COR-L47 (cell line): ENCODE measurements around the gene FAM241B.

ENCODE experiments used
- DNase-seq: peaks from one replicate; lab custom pipeline; 2025; lab: John Stamatoyannopoulos, UW

Gene FAM241B

DNA sequence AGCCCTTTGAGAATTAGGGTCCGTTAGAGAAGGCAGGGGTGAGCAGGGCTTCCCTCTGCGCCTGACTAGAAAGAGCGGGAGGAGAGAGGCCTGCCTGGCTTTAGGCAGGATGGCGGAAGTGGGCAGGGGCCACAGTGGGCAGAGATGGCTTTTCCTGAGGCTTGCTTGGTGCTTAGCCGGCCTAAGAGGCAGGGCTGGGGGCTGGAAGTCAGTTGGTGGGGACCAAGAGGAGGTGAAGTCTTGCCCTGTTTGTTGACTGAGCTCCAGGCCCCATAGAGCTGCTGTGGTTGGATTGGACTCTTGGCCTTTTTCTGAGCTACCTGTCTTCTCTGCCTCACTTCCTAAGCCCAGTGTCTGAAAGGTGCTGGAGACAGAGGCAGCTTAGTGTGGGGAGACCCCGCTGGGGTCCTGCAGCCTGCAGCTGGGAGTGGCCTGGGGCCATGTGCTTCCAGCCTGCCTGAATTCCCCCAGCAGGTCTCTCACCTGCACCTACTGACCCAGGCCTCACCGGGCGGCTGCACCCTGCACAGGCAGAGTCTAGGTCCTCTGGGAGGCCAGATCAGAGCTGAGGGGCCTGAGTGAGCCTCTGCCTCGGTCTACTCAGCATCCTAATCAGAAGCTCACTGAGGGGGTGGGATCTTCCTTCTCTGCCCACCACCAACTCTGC lies 4.8 kb downstream of the FAM241B start:
- DNase-seq = no peak

DNA sequence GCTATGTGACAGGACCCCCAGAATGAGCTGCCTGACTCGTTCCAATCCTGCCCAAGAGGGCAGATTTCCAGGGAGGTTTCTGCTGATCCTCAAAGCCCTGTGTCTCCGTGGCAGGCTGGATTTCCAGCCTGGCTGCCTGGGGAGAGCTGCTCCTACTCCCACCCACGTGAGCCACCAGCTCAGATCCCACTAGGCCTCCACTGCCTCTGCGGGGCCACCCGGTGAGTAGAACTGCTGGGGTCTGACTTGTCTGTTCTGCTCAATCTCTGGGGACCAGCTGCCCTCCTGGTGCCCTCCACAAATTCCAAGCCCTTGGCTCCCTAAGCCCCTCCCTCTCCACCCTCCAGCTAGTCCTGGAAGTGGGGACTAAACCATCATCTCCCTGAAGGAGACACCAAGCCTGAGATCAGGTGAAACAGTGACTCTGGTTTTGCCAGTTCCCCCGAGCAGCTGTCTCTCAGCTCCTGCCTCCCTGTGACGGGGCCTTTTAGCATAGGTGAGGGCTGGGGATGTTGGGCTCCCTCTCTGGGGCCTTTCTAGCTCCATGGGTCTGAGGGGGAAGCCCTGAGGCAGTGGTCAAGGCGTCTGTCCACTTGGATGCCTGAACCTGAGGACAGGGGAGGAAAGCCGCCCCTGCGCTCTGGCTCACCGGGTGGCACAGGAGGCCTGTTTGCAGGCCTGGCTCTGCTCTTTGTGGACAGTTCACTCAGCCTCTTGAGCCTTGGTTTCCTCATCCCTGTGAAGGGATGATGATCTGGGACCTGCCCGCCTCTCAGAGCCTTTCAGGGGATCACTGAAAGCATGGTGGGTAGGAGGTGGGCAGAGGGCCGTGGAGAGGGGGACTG lies 5.6 kb downstream of the FAM241B start:
- DNase-seq = no peak

DNA sequence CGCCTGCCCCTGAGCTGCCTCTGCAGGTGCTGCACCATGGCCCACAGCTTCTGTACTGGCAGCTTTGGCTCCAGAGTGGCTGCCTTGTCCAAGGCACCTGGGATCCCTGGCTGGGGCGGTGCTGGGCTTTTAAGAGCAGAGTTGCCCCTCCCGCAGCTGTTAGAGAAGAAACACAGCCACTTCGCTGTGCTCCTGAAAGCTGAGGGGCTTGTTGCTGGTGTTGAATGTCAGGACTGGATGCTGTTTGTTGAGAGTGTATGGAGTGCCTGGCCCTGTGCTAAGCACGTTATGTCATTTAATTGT lies 6.2 kb downstream of the FAM241B start:
- DNase-seq = no peak

DNA sequence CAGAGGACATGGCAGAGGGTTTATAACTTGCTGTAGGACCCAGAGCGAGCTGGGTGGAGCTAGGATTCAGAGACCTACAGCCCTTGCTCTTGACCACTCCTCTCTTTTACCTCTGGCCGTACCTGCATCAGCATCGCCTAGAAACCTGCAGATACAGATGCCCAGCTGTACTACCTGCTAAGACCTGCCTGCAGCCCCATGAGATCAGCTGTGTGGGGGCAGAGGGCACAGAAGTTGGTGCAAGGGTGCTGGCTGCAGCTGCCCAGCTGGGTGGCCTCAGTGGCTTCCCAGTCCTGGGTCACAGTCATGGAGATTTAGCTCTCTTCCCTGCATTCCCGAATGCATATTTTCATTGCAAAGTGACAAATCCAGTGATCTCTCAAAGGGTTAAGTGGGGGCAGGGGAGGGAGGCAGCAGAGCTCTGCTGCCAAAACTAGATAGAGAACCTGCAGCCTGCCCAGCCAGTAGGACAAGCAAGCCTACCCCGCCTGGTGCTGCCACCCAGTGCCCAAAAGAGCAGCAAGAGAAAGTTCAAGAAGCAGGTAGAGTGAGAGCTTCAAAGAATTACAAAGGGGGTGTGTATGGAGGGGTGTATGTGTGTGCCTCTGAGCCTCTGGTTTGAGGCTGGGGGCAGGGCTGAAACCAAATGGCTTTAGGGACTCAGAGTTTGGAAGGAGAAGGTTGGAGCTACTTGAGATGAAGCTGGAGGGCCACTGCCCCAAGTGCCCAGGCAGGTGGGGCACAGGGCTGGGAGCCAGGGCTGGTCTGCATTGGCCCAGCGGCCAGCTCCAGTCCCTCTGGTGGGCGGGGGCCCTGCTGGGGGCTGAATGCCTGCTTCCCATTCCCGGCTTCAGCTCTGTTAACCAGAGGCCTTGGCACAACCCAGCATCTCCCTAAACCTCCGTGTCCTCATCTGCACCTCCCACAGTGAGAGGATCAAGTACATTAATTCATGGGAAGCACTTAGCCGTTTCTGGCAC lies 6.9 kb downstream of the FAM241B start:
- no peak for DNase-seq

DNA sequence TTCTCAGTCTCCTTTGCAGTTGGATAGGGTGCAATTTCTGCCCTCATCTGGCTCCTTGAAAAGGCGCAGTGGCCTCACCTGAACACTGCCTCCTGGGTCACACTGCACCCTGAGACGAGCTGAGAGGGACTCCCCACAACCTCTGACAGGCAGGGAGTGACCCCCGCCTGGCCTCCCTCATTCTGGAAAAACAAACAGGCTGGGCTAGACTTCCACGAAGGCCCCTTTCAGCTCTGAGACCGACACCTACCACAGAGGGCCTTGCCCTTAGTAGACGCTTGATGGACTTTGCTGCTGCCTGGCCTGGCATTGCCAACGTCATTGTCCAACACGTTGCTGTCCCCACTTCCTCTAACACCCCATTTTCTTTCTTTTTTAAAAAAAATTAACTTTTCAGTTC lies 8.6 kb downstream of the FAM241B start:
- no peak for DNase-seq

DNA sequence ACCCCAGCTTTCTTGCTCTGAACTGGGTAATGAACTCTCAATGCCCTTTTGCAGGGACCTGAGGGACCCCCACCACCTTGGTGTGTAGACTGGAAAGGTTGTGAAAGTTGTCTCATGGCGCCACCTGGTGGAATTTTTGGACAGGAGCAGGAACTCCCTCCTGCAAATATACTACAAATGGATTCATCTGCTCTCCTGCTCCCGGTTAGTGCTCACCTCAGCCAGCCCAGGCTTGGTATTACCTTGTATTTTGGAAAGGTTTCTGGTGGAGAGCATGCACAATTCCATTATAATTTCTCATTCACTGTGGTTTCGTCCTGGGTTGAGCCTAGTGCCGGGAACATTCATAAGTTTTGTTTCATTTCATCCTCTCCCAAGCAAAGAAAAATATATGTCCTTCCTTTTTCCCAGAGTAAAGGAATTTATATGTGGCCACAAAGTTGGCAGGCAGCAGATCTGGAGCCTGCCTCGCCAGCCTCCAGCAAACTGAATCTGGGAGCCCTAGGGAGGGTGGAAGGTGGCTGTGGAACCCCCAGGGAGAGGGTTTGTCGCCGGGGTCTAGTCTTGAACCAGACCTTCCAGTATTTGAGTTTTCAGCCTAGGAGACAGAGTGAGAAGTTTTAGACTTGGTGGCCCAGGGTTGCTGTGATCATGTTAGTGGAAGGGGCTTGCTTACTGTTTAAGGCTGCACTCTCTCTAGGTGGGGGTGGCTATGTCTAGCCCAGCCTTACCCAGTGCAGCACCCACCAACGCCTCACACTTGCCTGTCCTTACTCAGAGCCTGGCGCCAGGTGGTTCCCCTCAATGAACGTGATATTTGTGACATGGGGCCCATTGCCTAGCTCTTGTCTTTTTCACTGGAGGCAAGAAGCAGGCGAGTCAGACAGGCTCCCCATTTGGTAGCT lies 9.5 kb downstream of the FAM241B start:
- DNase-seq = peak; percentile 24

DNA sequence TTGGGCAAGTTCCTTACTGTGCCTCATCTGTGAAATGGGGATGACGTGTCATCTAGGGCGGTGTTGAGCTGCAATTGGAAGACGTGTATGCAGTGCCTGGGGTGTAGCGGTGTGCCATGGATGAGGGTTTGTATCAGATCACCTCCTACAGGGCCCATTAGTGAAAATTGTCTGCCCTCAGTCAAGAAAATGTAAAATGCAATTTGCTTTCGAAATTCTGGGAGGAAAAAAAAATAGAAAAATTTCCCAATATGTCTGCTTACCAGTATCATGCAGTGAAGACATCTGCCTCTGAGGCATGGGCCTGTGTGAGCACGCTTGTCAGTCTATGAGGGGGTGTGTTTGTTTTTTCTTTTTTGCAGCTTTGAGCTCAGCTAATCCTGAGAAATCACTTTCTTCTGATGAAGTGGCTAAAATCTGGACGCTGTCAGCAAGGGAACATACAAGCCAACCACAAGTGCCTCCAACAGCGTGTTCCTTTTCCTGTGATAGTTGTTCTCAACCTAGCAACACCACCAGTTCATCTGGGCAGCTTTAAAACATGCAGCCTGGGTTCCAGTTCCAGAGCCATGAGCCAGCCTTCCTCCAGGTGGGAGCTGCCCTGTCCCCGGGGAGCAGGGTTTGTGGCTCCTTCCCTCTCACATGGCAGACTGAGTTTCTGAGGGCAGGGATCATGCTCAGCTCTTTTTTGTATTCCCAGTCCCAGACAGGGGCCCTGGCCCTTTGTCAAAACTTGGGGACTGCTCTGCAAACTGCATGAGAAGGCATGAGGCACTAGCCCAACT lies 10.3 kb downstream of the FAM241B start:
- DNase-seq = no peak

DNA sequence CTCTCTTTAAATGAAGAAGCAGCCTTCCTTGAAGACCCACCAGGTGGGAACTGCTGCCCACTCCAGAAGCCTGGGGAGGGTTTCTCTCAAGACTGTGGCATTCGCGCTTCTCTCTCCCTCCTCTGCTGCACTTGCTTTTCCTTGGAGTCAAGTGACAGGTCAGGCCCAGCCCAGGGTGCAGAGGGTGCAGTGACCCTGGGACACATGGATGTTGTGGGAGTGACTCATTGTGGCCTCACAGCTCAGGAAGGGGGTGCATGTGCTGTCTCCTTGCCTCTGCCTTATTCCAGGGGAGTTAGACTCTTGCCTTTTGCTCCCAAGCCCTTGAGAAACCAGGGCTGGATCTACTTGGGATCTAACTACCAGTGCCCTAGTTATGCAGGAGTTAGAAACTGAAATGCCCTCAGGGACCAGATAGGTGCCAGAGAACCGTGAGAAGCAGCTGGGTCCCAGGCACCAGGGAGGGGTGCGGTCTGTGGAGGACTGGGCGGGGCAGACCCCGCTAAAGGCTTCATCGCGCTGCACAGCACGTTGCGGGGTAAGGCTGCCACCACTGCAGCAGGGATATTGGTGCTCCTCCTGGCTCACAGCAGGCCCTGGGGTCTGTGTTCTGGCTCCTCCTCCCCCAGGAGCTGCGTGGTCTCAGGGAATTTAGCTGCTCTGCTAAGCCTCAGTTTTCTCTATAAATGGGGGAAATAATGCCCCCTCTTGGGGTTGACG lies 11.4 kb downstream of the FAM241B start:
- no peak for DNase-seq

GRCh38 chr10:69642747-69643146 lies 12.7 kb downstream of the FAM241B start:
- no peak for DNase-seq

DNA sequence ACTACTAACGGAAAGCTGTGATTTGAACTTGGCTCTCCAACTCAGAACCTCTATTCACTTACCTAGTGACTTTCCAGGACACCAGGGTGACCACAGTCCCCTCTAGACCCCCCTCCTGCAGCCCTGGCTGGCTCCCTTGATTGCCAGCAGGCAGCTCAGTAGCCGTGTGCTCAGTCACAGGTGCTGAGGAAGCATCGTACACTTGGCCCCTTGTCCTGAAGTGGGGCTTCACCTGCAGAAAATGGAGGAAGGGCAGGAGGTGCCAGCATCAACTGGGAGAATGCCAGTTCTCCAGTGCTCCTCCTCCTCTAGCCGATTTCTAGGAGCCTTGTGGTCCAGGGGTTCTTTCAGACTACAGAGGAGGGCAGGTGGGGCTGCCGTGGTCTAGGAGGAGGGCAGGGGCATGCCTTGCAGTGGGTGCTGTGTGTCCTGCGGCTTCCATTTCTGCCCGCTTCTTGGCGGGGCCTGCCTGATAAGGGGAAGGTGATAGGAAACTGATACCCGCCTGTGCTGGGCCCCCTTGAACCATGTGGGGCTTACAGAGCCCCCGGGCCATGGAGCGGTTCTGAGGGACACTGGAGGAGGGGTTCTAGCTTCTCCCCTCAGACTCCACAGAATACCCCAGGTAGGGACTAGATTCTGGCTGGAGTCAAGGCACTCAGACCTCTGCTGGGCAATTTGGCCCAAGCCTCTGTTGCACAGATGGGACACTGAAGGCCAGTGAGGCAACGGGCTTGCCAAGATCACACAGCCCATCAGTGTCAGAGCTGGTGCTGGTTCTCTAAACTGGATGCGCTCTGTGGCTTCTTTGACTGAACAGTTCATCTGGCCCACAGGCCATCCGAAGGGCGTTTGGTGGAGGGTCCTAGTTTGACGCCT lies 14.0 kb downstream of the FAM241B start:
- no peak for DNase-seq

- peak; percentile 17 for DNase-seq
These were observed 14.7 kb downstream of the FAM241B start for GRCh38 chr10:69644658-69645295.

GRCh38 chr10:69645296-69646184 lies 15.5 kb downstream of the FAM241B start:
- DNase-seq = no peak

- DNase-seq = peak; percentile 9
These were observed 16.4 kb downstream of the FAM241B start for GRCh38 chr10:69646185-69647060.

GRCh38 chr10:69647126-69647525 lies 17.1 kb downstream of the FAM241B start:
- no peak for DNase-seq

GRCh38 chr10:69647819-69648218 lies 17.8 kb downstream of the FAM241B start:
- no peak for DNase-seq

DNA sequence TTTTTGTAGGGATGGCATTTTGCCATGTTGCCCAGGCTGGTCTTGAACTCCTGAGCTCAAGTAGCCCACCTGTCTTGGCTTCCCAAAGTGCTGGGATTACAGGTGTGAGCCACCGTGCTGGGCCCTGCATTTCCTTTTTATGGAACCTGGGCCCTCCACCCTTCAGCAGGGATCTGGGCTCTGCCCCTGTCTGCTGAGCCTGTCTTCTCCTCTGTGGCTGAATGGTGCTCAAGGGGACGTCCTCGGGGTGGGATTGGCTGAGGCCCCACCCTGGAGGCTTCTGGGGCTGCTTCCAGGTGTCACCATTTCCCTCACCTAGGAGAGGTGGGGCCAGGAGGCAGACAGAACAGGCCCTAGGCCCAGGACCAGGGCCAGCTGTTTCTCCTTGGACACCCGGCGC lies 18.4 kb downstream of the FAM241B start:
- DNase-seq = no peak
